HG03565 (cell line): ENCODE measurements around the gene USP21.
A peak's percentile ranks its signal among the peaks of the same experiment; 100 is the strongest.

ENCODE experiments used
- ATAC-seq: cut with Tn5 transposase; IDR thresholded peaks from one replicate; pipeline ENCODE4 v1.9.1; 2021; ENCODE audit warnings: mild to moderate bottlenecking, moderate library complexity; ENCODE audit not compliant: unreplicated experiment

The USP21 gene

GRCh38 chr1:161209790-161210409 lies 50.6 kb downstream of the USP21 start:
- ATAC-seq: peak; percentile 51

GRCh38 chr1:161214369-161214768 lies 55.1 kb downstream of the USP21 start:
- no peak for ATAC-seq

DNA sequence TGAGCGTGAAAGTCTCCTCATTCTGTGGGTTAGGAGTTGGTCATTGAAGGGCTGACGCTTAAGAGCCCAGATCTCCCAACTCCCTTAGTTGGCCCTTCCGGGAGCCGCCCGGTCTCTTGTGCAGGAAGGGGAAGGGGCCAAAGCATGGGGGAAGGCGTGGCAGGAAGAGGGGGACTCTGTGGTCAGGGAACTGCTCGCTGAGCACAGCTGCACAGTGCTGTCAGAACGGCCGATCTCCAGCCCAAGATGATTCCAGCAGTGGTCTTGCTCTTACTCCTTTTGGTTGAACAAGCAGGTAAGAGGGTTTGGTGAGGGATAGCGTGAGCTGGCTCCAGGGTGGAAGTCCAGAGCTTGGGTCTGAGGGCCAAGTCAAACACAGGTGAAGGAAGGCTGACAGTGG lies 55.8 kb downstream of the USP21 start, which contains the start of gene FCER1G:
Gene FCER1G, plus strand, starts transcription at position 220 of the 400 bp plus-strand sequence. Its CDS starts 27 bp downstream, at position 247.
- ATAC-seq: no peak
